Hepatocyte (in vitro differentiated cells): Measurements from ENCODE around the gene KLHL26.

ENCODE experiments used
- EZH2 ChIP-seq: fragments of 200-600 bp; sonication (generic); IDR thresholded peaks from 2 replicates; pipeline ENCODE4 v1.6.1; 2016; ENCODE audit warnings: antibody characterized with exemption, mild to moderate bottlenecking, borderline replicate concordance
- EZH2phosphoT487 ChIP-seq: fragments of 200-600 bp; sonication (generic); IDR thresholded peaks from one replicate; pipeline ENCODE4 v1.6.1; 2018; ENCODE audit warnings: antibody characterized with exemption, mild to moderate bottlenecking, low read depth, moderate library complexity; ENCODE audit not compliant: unreplicated experiment, severe bottlenecking
- TF ChIP-seq, protein P1 (sequence below): fragments of 200-600 bp; sonication (generic); IDR thresholded peaks from 2 replicates; pipeline ENCODE4 v1.5.1; 2016; ENCODE audit warnings: antibody characterized with exemption, mild to moderate bottlenecking; ENCODE audit not compliant: poor library complexity

DNA sequence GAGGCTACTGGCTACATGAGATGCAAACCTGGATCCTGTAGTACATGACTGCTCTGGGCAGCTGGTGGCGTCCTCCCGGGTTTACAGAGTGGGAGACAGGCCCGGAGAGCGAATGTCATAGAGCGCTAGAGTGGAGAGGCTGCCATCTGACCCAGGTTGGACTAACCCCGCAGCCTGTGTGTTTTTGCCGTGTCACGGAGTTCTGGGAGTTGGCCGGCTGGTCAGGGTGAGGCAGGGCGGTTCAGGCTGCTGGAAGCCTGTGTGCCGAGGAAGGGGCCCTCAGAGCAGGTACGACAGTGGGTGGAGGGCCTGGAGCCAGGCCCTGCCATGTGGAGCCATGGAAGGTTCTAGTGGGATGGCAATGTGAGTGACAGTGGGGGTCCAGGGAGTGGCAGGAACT, 59.2 kb downstream of the KLHL26 start:
- TF ChIP-seq, protein P1, sequence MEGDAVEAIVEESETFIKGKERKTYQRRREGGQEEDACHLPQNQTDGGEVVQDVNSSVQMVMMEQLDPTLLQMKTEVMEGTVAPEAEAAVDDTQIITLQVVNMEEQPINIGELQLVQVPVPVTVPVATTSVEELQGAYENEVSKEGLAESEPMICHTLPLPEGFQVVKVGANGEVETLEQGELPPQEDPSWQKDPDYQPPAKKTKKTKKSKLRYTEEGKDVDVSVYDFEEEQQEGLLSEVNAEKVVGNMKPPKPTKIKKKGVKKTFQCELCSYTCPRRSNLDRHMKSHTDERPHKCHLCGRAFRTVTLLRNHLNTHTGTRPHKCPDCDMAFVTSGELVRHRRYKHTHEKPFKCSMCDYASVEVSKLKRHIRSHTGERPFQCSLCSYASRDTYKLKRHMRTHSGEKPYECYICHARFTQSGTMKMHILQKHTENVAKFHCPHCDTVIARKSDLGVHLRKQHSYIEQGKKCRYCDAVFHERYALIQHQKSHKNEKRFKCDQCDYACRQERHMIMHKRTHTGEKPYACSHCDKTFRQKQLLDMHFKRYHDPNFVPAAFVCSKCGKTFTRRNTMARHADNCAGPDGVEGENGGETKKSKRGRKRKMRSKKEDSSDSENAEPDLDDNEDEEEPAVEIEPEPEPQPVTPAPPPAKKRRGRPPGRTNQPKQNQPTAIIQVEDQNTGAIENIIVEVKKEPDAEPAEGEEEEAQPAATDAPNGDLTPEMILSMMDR: no peak
- TF ChIP-seq EZH2 (no peak), EZH2phosphoT487 (no peak)
